Liver (tissue), 3 donors: ENCODE data around the gene TCF21.
A peak's percentile ranks its signal among the peaks of the same experiment; 100 is the strongest.

ENCODE experiments used
- FOXA1 ChIP-seq: IDR thresholded peaks from 2 replicates; pipeline ENCODE4 v1.6.1; 2016; ENCODE audit warnings: antibody characterized with exemption
- GABPA ChIP-seq, 2 donors: IDR thresholded peaks in 1 of 2; conservative IDR thresholded peaks in 1 of 2; 2 replicates each; pipeline ENCODE4 v1.6.1; 2016; ENCODE audit warnings: antibody characterized with exemption in 2 of 2, mild to moderate bottlenecking in 1 of 2, moderate library complexity in 1 of 2
- MAX ChIP-seq: IDR thresholded peaks from 2 replicates; pipeline ENCODE4 v1.6.1; 2016; ENCODE audit warnings: antibody characterized with exemption
- NR2F2 ChIP-seq: IDR thresholded peaks from 2 replicates; pipeline ENCODE4 v1.6.1; 2016; ENCODE audit warnings: antibody characterized with exemption
- RAD21 ChIP-seq, 2 donors: IDR thresholded peaks; 2 replicates each; pipeline ENCODE4 v1.6.1; 2016; ENCODE audit warnings: antibody characterized with exemption in 2 of 2, mild to moderate bottlenecking in 2 of 2
- SP1 ChIP-seq: IDR thresholded peaks from 2 replicates; pipeline ENCODE4 v1.6.1; 2018; ENCODE audit warnings: antibody characterized with exemption, mild to moderate bottlenecking
- TAF1 ChIP-seq: conservative IDR thresholded peaks from 2 replicates; pipeline ENCODE4 v1.6.1; 2016; ENCODE audit warnings: antibody characterized with exemption, mild to moderate bottlenecking
- YY1 ChIP-seq: IDR thresholded peaks from 2 replicates; pipeline ENCODE4 v1.6.1; 2016; ENCODE audit warnings: antibody characterized with exemption, mild to moderate bottlenecking
- ZBTB33 ChIP-seq: IDR thresholded peaks from 2 replicates; pipeline ENCODE4 v1.6.1; 2016; ENCODE audit warnings: antibody characterized with exemption
- TF ChIP-seq, protein P1 (sequence below): fragments of 150-350 bp; IDR thresholded peaks from 2 replicates; pipeline ENCODE4 v1.5.1; 2017; ENCODE audit warnings: improper control_type of control experiment, low read depth, low read length; ENCODE audit not compliant: missing input control
- donor health status: healthy.
- donor health status: healthy.

GRCh38 chr6:133916650-133917151 is 27.8 kb downstream of the TCF21 start:
- no peak for TF ChIP-seq GABPA (IDR thresholded peaks at IDR 0.05 in 1 of 2, conservative IDR thresholded peaks at IDR 0.05 in 1 of 2)
- TF ChIP-seq, protein P1, sequence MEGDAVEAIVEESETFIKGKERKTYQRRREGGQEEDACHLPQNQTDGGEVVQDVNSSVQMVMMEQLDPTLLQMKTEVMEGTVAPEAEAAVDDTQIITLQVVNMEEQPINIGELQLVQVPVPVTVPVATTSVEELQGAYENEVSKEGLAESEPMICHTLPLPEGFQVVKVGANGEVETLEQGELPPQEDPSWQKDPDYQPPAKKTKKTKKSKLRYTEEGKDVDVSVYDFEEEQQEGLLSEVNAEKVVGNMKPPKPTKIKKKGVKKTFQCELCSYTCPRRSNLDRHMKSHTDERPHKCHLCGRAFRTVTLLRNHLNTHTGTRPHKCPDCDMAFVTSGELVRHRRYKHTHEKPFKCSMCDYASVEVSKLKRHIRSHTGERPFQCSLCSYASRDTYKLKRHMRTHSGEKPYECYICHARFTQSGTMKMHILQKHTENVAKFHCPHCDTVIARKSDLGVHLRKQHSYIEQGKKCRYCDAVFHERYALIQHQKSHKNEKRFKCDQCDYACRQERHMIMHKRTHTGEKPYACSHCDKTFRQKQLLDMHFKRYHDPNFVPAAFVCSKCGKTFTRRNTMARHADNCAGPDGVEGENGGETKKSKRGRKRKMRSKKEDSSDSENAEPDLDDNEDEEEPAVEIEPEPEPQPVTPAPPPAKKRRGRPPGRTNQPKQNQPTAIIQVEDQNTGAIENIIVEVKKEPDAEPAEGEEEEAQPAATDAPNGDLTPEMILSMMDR = peak; percentile 84
- TF ChIP-seq TAF1 = no peak
- TF ChIP-seq NR2F2 = no peak
- TF ChIP-seq SP1 = no peak
- no peak for TF ChIP-seq ZBTB33
- TF ChIP-seq YY1 = no peak
- TF ChIP-seq FOXA1 = no peak
- TF ChIP-seq MAX = no peak
- TF ChIP-seq RAD21 (IDR thresholded peaks at IDR 0.05) = peak; percentile 93
